Lower leg skin (tissue), 3 donors: ENCODE measurements around the gene PTPRN2.

Experiments
- POLR2A ChIP-seq, 2 donors: fragments of 450-650 bp; IDR thresholded peaks; one replicate each; pipeline ENCODE4 v1.6.1; 2016 to 2017; ENCODE audit warnings: antibody characterized with exemption in 2 of 2, mild to moderate bottlenecking in 1 of 2, moderate library complexity in 1 of 2
- TF ChIP-seq, protein P1 (sequence below), 3 donors: fragments of 450-650 bp; IDR thresholded peaks; one replicate each; pipeline ENCODE4 v1.5.1; 2016; ENCODE audit warnings: antibody characterized with exemption in 3 of 3, mild to moderate bottlenecking in 3 of 3, moderate library complexity in 2 of 3

DNA sequence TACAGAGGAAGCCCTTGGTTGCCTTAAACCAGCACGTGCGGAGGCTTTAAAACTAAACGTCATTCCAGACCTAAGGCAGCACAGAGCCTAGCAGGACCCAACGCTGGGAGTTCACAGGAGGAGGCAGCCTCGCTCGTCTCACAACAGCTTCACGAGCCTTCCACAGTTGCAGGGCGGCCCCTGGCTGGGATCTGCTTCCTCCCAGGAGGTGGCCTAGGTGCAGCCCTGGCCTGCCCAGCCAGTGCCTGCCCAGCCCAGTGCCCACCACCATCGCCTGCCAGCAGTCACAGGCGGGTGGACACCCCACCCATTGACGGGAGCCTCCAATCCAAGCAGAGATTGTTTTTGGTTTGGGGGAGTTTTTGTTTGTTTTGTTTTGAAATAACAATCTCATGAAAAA is 96.5 kb downstream of the PTPRN2 start:
- no peak for TF ChIP-seq POLR2A (IDR thresholded peaks at IDR 0.05)
- TF ChIP-seq, protein P1, sequence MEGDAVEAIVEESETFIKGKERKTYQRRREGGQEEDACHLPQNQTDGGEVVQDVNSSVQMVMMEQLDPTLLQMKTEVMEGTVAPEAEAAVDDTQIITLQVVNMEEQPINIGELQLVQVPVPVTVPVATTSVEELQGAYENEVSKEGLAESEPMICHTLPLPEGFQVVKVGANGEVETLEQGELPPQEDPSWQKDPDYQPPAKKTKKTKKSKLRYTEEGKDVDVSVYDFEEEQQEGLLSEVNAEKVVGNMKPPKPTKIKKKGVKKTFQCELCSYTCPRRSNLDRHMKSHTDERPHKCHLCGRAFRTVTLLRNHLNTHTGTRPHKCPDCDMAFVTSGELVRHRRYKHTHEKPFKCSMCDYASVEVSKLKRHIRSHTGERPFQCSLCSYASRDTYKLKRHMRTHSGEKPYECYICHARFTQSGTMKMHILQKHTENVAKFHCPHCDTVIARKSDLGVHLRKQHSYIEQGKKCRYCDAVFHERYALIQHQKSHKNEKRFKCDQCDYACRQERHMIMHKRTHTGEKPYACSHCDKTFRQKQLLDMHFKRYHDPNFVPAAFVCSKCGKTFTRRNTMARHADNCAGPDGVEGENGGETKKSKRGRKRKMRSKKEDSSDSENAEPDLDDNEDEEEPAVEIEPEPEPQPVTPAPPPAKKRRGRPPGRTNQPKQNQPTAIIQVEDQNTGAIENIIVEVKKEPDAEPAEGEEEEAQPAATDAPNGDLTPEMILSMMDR (IDR thresholded peaks at IDR 0.05): no peak
